H9 (cell line): ENCODE measurements around the gene PKP1. TPM values are rescaled to one million over a fixed set of nuclear protein-coding genes. Genes with fewer than 3 reads are reported as not detected.

Experiments used
- DNase-seq: peaks from one replicate; pipeline ENCODE4 v3.0.0-alpha.2; 2017
- H2AFZ ChIP-seq: one replicate; pipeline ENCODE4 v1.6.1; 2013; ENCODE audit warnings: mild to moderate bottlenecking, low read length, control low read depth, moderate library complexity
- H2AK5ac ChIP-seq: 2 replicates; pipeline ENCODE4 v1.6.1; 2013; ENCODE audit warnings: low read length, control low read depth, mixed read lengths; ENCODE audit not compliant: insufficient read length
- H2BK120ac ChIP-seq: one replicate; pipeline ENCODE4 v1.6.1; 2013; ENCODE audit warnings: low read depth, mild to moderate bottlenecking, low read length, control low read depth, inconsistent platforms; ENCODE audit not compliant: poor library complexity, severe bottlenecking
- H2BK12ac ChIP-seq: 2 replicates; pipeline ENCODE4 v1.6.1; 2013; ENCODE audit warnings: low read length, control low read depth, mixed read lengths, low read depth; ENCODE audit not compliant: insufficient read length
- H2BK15ac ChIP-seq: 2 replicates; pipeline ENCODE4 v1.6.1; 2013; ENCODE audit warnings: low read depth, low read length, control low read depth
- H2BK20ac ChIP-seq: one replicate; pipeline ENCODE4 v1.6.1; 2013; ENCODE audit warnings: low read depth, mild to moderate bottlenecking, low read length, control low read depth, inconsistent platforms; ENCODE audit not compliant: poor library complexity, severe bottlenecking
- H2BK5ac ChIP-seq: 2 replicates; pipeline ENCODE4 v1.6.1; 2013; ENCODE audit warnings: low read length, control low read depth, mixed read lengths; ENCODE audit not compliant: insufficient read length
- H3K14ac ChIP-seq: 2 replicates; pipeline ENCODE4 v1.6.1; 2013; ENCODE audit warnings: low read length, control low read depth; ENCODE audit not compliant: insufficient read depth
- H3K18ac ChIP-seq: 2 replicates; pipeline ENCODE4 v1.6.1; 2013; ENCODE audit warnings: low read depth, mild to moderate bottlenecking, mixed read lengths, low read length, control low read depth; ENCODE audit not compliant: insufficient read length
- H3K23ac ChIP-seq: 2 replicates; pipeline ENCODE4 v1.6.1; 2013; ENCODE audit warnings: low read length, control low read depth, mixed read lengths, low read depth; ENCODE audit not compliant: insufficient read length
- H3K23me2 ChIP-seq: 2 replicates; pipeline ENCODE4 v1.6.1; 2013; ENCODE audit warnings: low read depth, mild to moderate bottlenecking, mixed read lengths, low read length, control low read depth; ENCODE audit not compliant: insufficient read length, poor library complexity, severe bottlenecking
- H3K27ac ChIP-seq: 2 replicates; pipeline ENCODE4 v1.5.1; 2013; ENCODE audit warnings: low read length, control low read depth, mixed read lengths, low read depth; ENCODE audit not compliant: insufficient read length
- H3K27me3 ChIP-seq: 2 replicates; pipeline ENCODE4 v1.6.1; 2013; ENCODE audit warnings: low read length, control low read depth, inconsistent platforms; ENCODE audit not compliant: insufficient read depth
- H3K4ac ChIP-seq: 2 replicates; pipeline ENCODE4 v1.6.1; 2013; ENCODE audit warnings: low read depth, mild to moderate bottlenecking, control low read depth, inconsistent platforms, low read length, moderate library complexity
- H3K4me1 ChIP-seq: 2 replicates; pipeline ENCODE4 v1.6.1; 2013; ENCODE audit warnings: low read length, control low read depth, inconsistent platforms; ENCODE audit not compliant: insufficient read depth
- H3K4me2 ChIP-seq: 2 replicates; pipeline ENCODE4 v1.6.1; 2013; ENCODE audit warnings: low read length, control low read depth, mixed read lengths; ENCODE audit not compliant: insufficient read length, insufficient read depth
- H3K56ac ChIP-seq: 2 replicates; pipeline ENCODE4 v1.6.1; 2013; ENCODE audit warnings: low read depth, mild to moderate bottlenecking, mixed read lengths, low read length, control low read depth; ENCODE audit not compliant: insufficient read length
- H3K79me1 ChIP-seq: 2 replicates; pipeline ENCODE4 v1.6.1; 2013; ENCODE audit warnings: low read depth, mild to moderate bottlenecking, moderate library complexity, low read length, control low read depth, inconsistent platforms; ENCODE audit not compliant: insufficient read depth, poor library complexity, severe bottlenecking
- H3K79me2 ChIP-seq: 2 replicates; pipeline ENCODE4 v1.6.1; 2013; ENCODE audit warnings: low read length, control low read depth, inconsistent platforms; ENCODE audit not compliant: insufficient read depth
- H3K9ac ChIP-seq: 2 replicates; pipeline ENCODE4 v1.6.1; 2013; ENCODE audit warnings: low read length, control low read depth, mixed read lengths; ENCODE audit not compliant: insufficient read length; ENCODE audit errors: extremely low read depth
- H3K9me3 ChIP-seq: one replicate; pipeline ENCODE4 v1.6.1; 2013; ENCODE audit warnings: low read depth, low read length, inconsistent platforms; ENCODE audit not compliant: control insufficient read depth
- H3T11ph ChIP-seq: one replicate; pipeline ENCODE4 v1.6.1; 2013; ENCODE audit warnings: mild to moderate bottlenecking, low read length, control low read depth, inconsistent platforms
- H4K20me1 ChIP-seq: one replicate; pipeline ENCODE4 v1.6.1; 2013; ENCODE audit not compliant: control insufficient read depth, insufficient read length, insufficient read depth
- H4K5ac ChIP-seq: 2 replicates; pipeline ENCODE4 v1.6.1; 2013; ENCODE audit warnings: low read depth, mild to moderate bottlenecking, mixed read lengths, low read length, control low read depth; ENCODE audit not compliant: insufficient read length
- H4K8ac ChIP-seq: replicated peaks from 2 replicates; pipeline ENCODE4 v1.6.1; 2013; ENCODE audit warnings: low read length, control low read depth, mixed read lengths, low read depth; ENCODE audit not compliant: insufficient read length
- H4K91ac ChIP-seq: 2 replicates; pipeline ENCODE4 v1.6.1; 2013; ENCODE audit warnings: low read depth, mild to moderate bottlenecking, moderate library complexity, mixed read lengths, low read length, control low read depth; ENCODE audit not compliant: insufficient read length
- H3K27ac Mint-ChIP-seq, 3 experiments: 2 replicates in 2 of 3; 3 replicates in 1 of 3; pipeline ENCODE4 v1.8.0; 2020 to 2021; ENCODE audit warnings: mixed read lengths in 3 of 3, mild to moderate bottlenecking in 1 of 3, moderate library complexity in 1 of 3
- H3K27me3 Mint-ChIP-seq: 2 replicates; pipeline ENCODE4 v1.8.0; 2021; ENCODE audit warnings: low read depth, mild to moderate bottlenecking, moderate library complexity, mixed read lengths
- H3K36me3 Mint-ChIP-seq, 3 experiments: 2 replicates in 2 of 3; 3 replicates in 1 of 3; pipeline ENCODE4 v1.8.0; 2020 to 2021; ENCODE audit warnings: low read depth in 3 of 3, mixed read lengths in 3 of 3; ENCODE audit not compliant: insufficient read depth in 1 of 3
- H3K4me1 Mint-ChIP-seq, 2 experiments: 2 replicates each; pipeline ENCODE4 v1.8.0; 2020; ENCODE audit warnings: mixed read lengths in 2 of 2
- H3K4me3 Mint-ChIP-seq, 2 experiments: 2 replicates in 1 of 2; 3 replicates in 1 of 2; pipeline ENCODE4 v1.8.0; 2020 to 2021; ENCODE audit warnings: mild to moderate bottlenecking in 2 of 2, mixed read lengths in 2 of 2, moderate library complexity in 1 of 2
- H3K9me3 Mint-ChIP-seq, 2 experiments: 2 replicates in 1 of 2; 3 replicates in 1 of 2; pipeline ENCODE4 v1.8.0; 2020; ENCODE audit warnings: mild to moderate bottlenecking in 2 of 2, mixed read lengths in 2 of 2, moderate library complexity in 1 of 2
- CTCF ChIP-seq: fragments of 200-600 bp; sonication (generic); conservative IDR thresholded peaks from 3 replicates; pipeline ENCODE4 v1.8.0; 2021; ENCODE audit warnings: antibody characterized with exemption, mild to moderate bottlenecking
- WGBS: extraction: QIAGEN DNeasy Blood & Tissue Kit; methylation state at CpG from one replicate; pipeline ENCODE4 v1.1.7; 2013; ENCODE audit warnings: missing lambda C conversion rate, low lambda C conversion rate, mixed read lengths; ENCODE audit not compliant: insufficient read length; ENCODE audit errors: extremely low coverage; 5-methylcytosine and 5-hydroxymethylcytosine counted together
- total RNA-seq: library from RNA; stranded (reverse); gene quantifications from 2 replicates; pipeline ENCODE4 v1.2.1, GENCODE V29; 2021

The PKP1 gene
- total RNA-seq, 1 experiment from 2014 or later, result 0.09 TPM

- no peak overlapping the region; a peak in 1 of 7 replicates for H3K27ac Mint-ChIP-seq
- no peaks in the 10 kb centered on the region for H3K79me1 ChIP-seq
Measured at GRCh38 chr1:201318504-201319340, 35.4 kb downstream of the PKP1 start.

More at GRCh38 chr1:201318504-201319340, 35.4 kb downstream of the PKP1 start:
- H3K18ac ChIP-seq, result no peak overlapping the region
- no peak overlapping the region for H2BK20ac ChIP-seq
- TF ChIP-seq CTCF, result no peak
- H2BK120ac ChIP-seq, result no peak overlapping the region
- H4K20me1 ChIP-seq, result no peaks in the 10 kb centered on the region
- H3K9me3 Mint-ChIP-seq, result no peaks in the 10 kb centered on the region
- H3K4me3 Mint-ChIP-seq, result no peak overlapping the region
- H2AFZ ChIP-seq, result no peak overlapping the region
- no peak overlapping the region for H4K8ac ChIP-seq
- no peak overlapping the region for H3T11ph ChIP-seq
- H3K27me3 Mint-ChIP-seq, result peaks cover 21% of the 10 kb centered on the region
- no peak overlapping the region for H2BK5ac ChIP-seq
- H3K27me3 ChIP-seq, result no peaks in the 10 kb centered on the region
- H3K27ac ChIP-seq, result no peak overlapping the region
- no peak overlapping the region for H3K14ac ChIP-seq
- H3K23ac ChIP-seq, result no peak overlapping the region
- no peak overlapping the region for H2AK5ac ChIP-seq
- H3K36me3 Mint-ChIP-seq, result no peaks in the 10 kb centered on the region; a peak in 1 of 7 replicates
- H3K4me1 ChIP-seq, result no peaks in the 10 kb centered on the region
- H3K4ac ChIP-seq, result no peak overlapping the region
- no peak overlapping the region for H3K9ac ChIP-seq
- no peak overlapping the region for H3K56ac ChIP-seq
- H3K4me1 Mint-ChIP-seq, result peaks cover 11% of the 10 kb centered on the region in 2 experiments
- no peak for DNase-seq
- H3K23me2 ChIP-seq, result no peaks in the 10 kb centered on the region
- WGBS, result no CpG with 5 or more reads among the region's 15 CpGs
- H4K91ac ChIP-seq, result no peak overlapping the region
- no peaks in the 10 kb centered on the region for H3K9me3 ChIP-seq
- H3K79me2 ChIP-seq, result no peaks in the 10 kb centered on the region
- no peak overlapping the region for H2BK15ac ChIP-seq
- H4K5ac ChIP-seq, result no peak overlapping the region
- H3K4me2 ChIP-seq, result no peak overlapping the region
- H2BK12ac ChIP-seq, result no peak overlapping the region
